Activated CD4-positive, alpha-beta T cell treated with anti-CD3 and anti-CD28 coated beads, Interleukin-2, amount 10 ng/mL, durations not matched to agents 24 days and 14 days (primary cell): ENCODE measurements around the gene SPATA13. TPM values are rescaled to one million over a fixed set of nuclear protein-coding genes. Genes with fewer than 3 reads are reported as not detected.

Experiments used
- DNase-seq: peaks from one replicate; pipeline ENCODE4 v3.0.0; 2022
- H3K27ac Mint-ChIP-seq: one replicate; pipeline ENCODE4 v1.8.0; 2022; ENCODE audit warnings: mild to moderate bottlenecking, mixed read lengths
- H3K27me3 Mint-ChIP-seq: one replicate; pipeline ENCODE4 v1.8.0; 2022; ENCODE audit warnings: mixed read lengths
- H3K36me3 Mint-ChIP-seq: one replicate; pipeline ENCODE4 v1.8.0; 2022; ENCODE audit warnings: low read depth, mild to moderate bottlenecking, mixed read lengths
- H3K4me1 Mint-ChIP-seq: one replicate; pipeline ENCODE4 v1.8.0; 2021; ENCODE audit warnings: mixed read lengths
- H3K4me3 Mint-ChIP-seq: one replicate; pipeline ENCODE4 v1.8.0; 2022; ENCODE audit warnings: mild to moderate bottlenecking, moderate library complexity, mixed read lengths
- H3K9me3 Mint-ChIP-seq: one replicate; pipeline ENCODE4 v1.8.0; 2021; ENCODE audit warnings: mixed read lengths
- intact Hi-C: fragments of 100-400 bp; cut with micrococcal nuclease; formaldehyde crosslinking; loops from one replicate; pipeline ENCODE4 v1.15.1; 2023
- total RNA-seq: library from RNA; stranded (reverse); gene quantifications from 2 replicates; pipeline ENCODE4 v1.2.3, GENCODE V29; 2022

The SPATA13 gene
- total RNA-seq, 1 donor from 2014 or later = 43.6 TPM

GRCh38 chr13:24182703-24183081 lies 22.2 kb downstream of the SPATA13 start:
- no peak for DNase-seq
- intact Hi-C loops = no loop called here
- Mint-ChIP-seq H3K4me1 (peaks cover 43% of the 10 kb centered on the region), H3K4me3 (no peak overlapping the region), H3K27me3 (no peaks in the 10 kb centered on the region), H3K9me3 (peaks cover 4% of the 10 kb centered on the region), H3K27ac (no peak overlapping the region), H3K36me3 (peaks cover 11% of the 10 kb centered on the region)

- intact Hi-C loops = no loop called here
- DNase-seq = no peak
- Mint-ChIP-seq H3K36me3 (peaks cover 11% of the 10 kb centered on the region), H3K27ac (no peak overlapping the region), H3K4me1 (peaks cover 47% of the 10 kb centered on the region), H3K4me3 (no peak overlapping the region), H3K9me3 (peaks cover 4% of the 10 kb centered on the region), H3K27me3 (no peaks in the 10 kb centered on the region)
Observed at GRCh38 chr13:24183741-24184182, 23.2 kb downstream of the SPATA13 start.

- no peak overlapping the region for H3K27ac Mint-ChIP-seq
- H3K9me3 Mint-ChIP-seq = peaks cover 4% of the 10 kb centered on the region
- H3K27me3 Mint-ChIP-seq = no peaks in the 10 kb centered on the region
- peaks cover 11% of the 10 kb centered on the region for H3K36me3 Mint-ChIP-seq
- H3K4me1 Mint-ChIP-seq = peaks cover 46% of the 10 kb centered on the region
- intact Hi-C loops = no loop called here
- no peak overlapping the region for H3K4me3 Mint-ChIP-seq
- DNase-seq = no peak
Observed at GRCh38 chr13:24184265-24184841, 23.8 kb downstream of the SPATA13 start.

GRCh38 chr13:24184882-24185281 lies 24.4 kb downstream of the SPATA13 start:
- no peak for DNase-seq
- Mint-ChIP-seq H3K27me3 (no peaks in the 10 kb centered on the region), H3K4me3 (no peak overlapping the region), H3K36me3 (peaks cover 8% of the 10 kb centered on the region), H3K27ac (no peak overlapping the region), H3K4me1 (peaks cover 41% of the 10 kb centered on the region), H3K9me3 (peaks cover 4% of the 10 kb centered on the region)
- intact Hi-C loops = no loop called here

- no peak for DNase-seq
- Mint-ChIP-seq H3K36me3 (peaks cover 7% of the 10 kb centered on the region), H3K27me3 (no peaks in the 10 kb centered on the region), H3K27ac (peak overlapping the region; percentile 27), H3K4me1 (peaks cover 41% of the 10 kb centered on the region), H3K9me3 (peaks cover 4% of the 10 kb centered on the region), H3K4me3 (no peak overlapping the region)
- intact Hi-C loops = loop anchor here (2.0 kb wide), 1 partner anchor 35 kb away; no protein-coding TSS in a partner anchor
Observed at GRCh38 chr13:24185591-24186232, 25.2 kb downstream of the SPATA13 start.

GRCh38 chr13:24187185-24187584 lies 26.7 kb downstream of the SPATA13 start:
- Mint-ChIP-seq H3K27ac (peak overlapping the region; percentile 78), H3K4me1 (peaks cover 39% of the 10 kb centered on the region), H3K4me3 (no peak overlapping the region)

GRCh38 chr13:24192057-24192810 lies 31.7 kb downstream of the SPATA13 start:
- Mint-ChIP-seq H3K27me3 (no peaks in the 10 kb centered on the region), H3K9me3 (no peaks in the 10 kb centered on the region), H3K36me3 (no peaks in the 10 kb centered on the region), H3K27ac (peak overlapping the region; percentile 2), H3K4me3 (no peak overlapping the region), H3K4me1 (peaks cover 16% of the 10 kb centered on the region)
- DNase-seq = no peak
- intact Hi-C loops = no loop called here

More at GRCh38 chr13:24187185-24187584, 26.7 kb downstream of the SPATA13 start:
- DNase-seq = no peak
- Mint-ChIP-seq H3K9me3 (peaks cover 2% of the 10 kb centered on the region), H3K27me3 (no peaks in the 10 kb centered on the region), H3K36me3 (peaks cover 3% of the 10 kb centered on the region)
- intact Hi-C loops = loop anchor here (1.0 to 2.0 kb wide), 3 partner anchors 26 to 90 kb away; no protein-coding TSS in a partner anchor

GRCh38 chr13:24192811-24193162 lies 32.3 kb downstream of the SPATA13 start:
- no peaks in the 10 kb centered on the region for H3K27me3 Mint-ChIP-seq
- H3K36me3 Mint-ChIP-seq = no peaks in the 10 kb centered on the region
- H3K4me1 Mint-ChIP-seq = peaks cover 10% of the 10 kb centered on the region
- intact Hi-C loops = no loop called here
- H3K9me3 Mint-ChIP-seq = no peaks in the 10 kb centered on the region
- DNase-seq = no peak
- H3K27ac Mint-ChIP-seq = no peak overlapping the region
- no peak overlapping the region for H3K4me3 Mint-ChIP-seq

GRCh38 chr13:24194447-24194846 lies 33.9 kb downstream of the SPATA13 start:
- Mint-ChIP-seq H3K27me3 (no peaks in the 10 kb centered on the region), H3K4me3 (no peak overlapping the region), H3K4me1 (peaks cover 3% of the 10 kb centered on the region), H3K27ac (no peak overlapping the region), H3K36me3 (no peaks in the 10 kb centered on the region), H3K9me3 (no peaks in the 10 kb centered on the region)
- intact Hi-C loops = no loop called here
- no peak for DNase-seq

GRCh38 chr13:24195626-24196025 lies 35.1 kb downstream of the SPATA13 start:
- no peak for DNase-seq
- Mint-ChIP-seq H3K9me3 (no peaks in the 10 kb centered on the region), H3K4me1 (peaks cover 3% of the 10 kb centered on the region), H3K27ac (no peak overlapping the region), H3K36me3 (no peaks in the 10 kb centered on the region), H3K27me3 (no peaks in the 10 kb centered on the region), H3K4me3 (no peak overlapping the region)
- intact Hi-C loops = no loop called here

GRCh38 chr13:24196593-24197197 lies 36.2 kb downstream of the SPATA13 start:
- Mint-ChIP-seq H3K4me1 (peaks cover 3% of the 10 kb centered on the region), H3K9me3 (no peaks in the 10 kb centered on the region), H3K4me3 (no peak overlapping the region), H3K27ac (no peak overlapping the region), H3K27me3 (no peaks in the 10 kb centered on the region), H3K36me3 (peaks cover under 1% of the 10 kb centered on the region)
- no peak for DNase-seq
- intact Hi-C loops = no loop called here

- no peaks in the 10 kb centered on the region for H3K9me3 Mint-ChIP-seq
- peaks cover 2% of the 10 kb centered on the region for H3K36me3 Mint-ChIP-seq
- intact Hi-C loops = no loop called here
- no peak overlapping the region for H3K4me3 Mint-ChIP-seq
- no peak for DNase-seq
- peaks cover 10% of the 10 kb centered on the region for H3K4me1 Mint-ChIP-seq
- no peaks in the 10 kb centered on the region for H3K27me3 Mint-ChIP-seq
- H3K27ac Mint-ChIP-seq = no peak overlapping the region
Observed at GRCh38 chr13:24199016-24199415, 38.5 kb downstream of the SPATA13 start.

- peaks cover 28% of the 10 kb centered on the region for H3K4me1 Mint-ChIP-seq
- no peaks in the 10 kb centered on the region for H3K9me3 Mint-ChIP-seq
- peaks cover 2% of the 10 kb centered on the region for H3K36me3 Mint-ChIP-seq
- intact Hi-C loops = no loop called here
- H3K27ac Mint-ChIP-seq = no peak overlapping the region
- H3K4me3 Mint-ChIP-seq = no peak overlapping the region
- no peak for DNase-seq
- peaks cover 6% of the 10 kb centered on the region for H3K27me3 Mint-ChIP-seq
Observed at GRCh38 chr13:24202215-24202614, 41.7 kb downstream of the SPATA13 start.

- peaks cover 6% of the 10 kb centered on the region for H3K27me3 Mint-ChIP-seq
- H3K9me3 Mint-ChIP-seq = no peaks in the 10 kb centered on the region
- peaks cover 2% of the 10 kb centered on the region for H3K36me3 Mint-ChIP-seq
- no peak for DNase-seq
- H3K4me1 Mint-ChIP-seq = peaks cover 28% of the 10 kb centered on the region
- no peak overlapping the region for H3K27ac Mint-ChIP-seq
- intact Hi-C loops = no loop called here
- H3K4me3 Mint-ChIP-seq = peak overlapping the region; percentile 30
Observed at GRCh38 chr13:24203273-24203672, 42.8 kb downstream of the SPATA13 start.
